ENCODE results near the gene FKBP2. TPM values are rescaled to one million over a fixed set of nuclear protein-coding genes. Genes with fewer than 3 reads are reported as not detected.

Gene FKBP2
- total and polyA plus RNA-seq, 2 of the 4 experiments (the other 2 are of a cell fraction), result 36.2 to 76.4 TPM

GRCh38 chr11:64230985-64231365 lies 9.9 kb upstream of the FKBP2 start:
- in situ Hi-C loops (cut with MboI; ENCODE audit: low sequenced_read_pairs), result no loop called here

More at GRCh38 chr11:64230985-64231365, 9.9 kb upstream of the FKBP2 start:
- Histone ChIP-seq H3K14ac (replicated peaks; ENCODE audit: low read depth, low read length) (peak overlapping the region; percentile 99), H3K27me3 (ENCODE audit: control insufficient read depth, insufficient read depth, low read length) (no peaks in the 10 kb centered on the region), H2BK5ac (ENCODE audit: low read depth, low read length, poor library complexity, severe bottlenecking) (no peak overlapping the region), H3K56ac (ENCODE audit: extremely low read depth, insufficient read depth, low read length) (no peak overlapping the region), H2BK120ac (ENCODE audit: low read depth, low read length) (no peak overlapping the region), H4K8ac (ENCODE audit: low read depth in 2 of 2, low read length in 2 of 2) (peak overlapping the region; percentile 88 to 93), H3K4me1 (ENCODE audit: control insufficient read depth, insufficient read depth, low read length) (peaks cover 23% of the 10 kb centered on the region), H3K4me3 (ENCODE audit: insufficient read depth, low read depth, low read length) (peak overlapping the region; percentile 83), H4K91ac (ENCODE audit: insufficient read depth, low read depth, low read length) (peak overlapping the region; percentile 67), H3K79me1 (ENCODE audit: low read depth in 1 of 2, low read length in 2 of 2) (peaks cover 28 to 77% of the 10 kb centered on the region in 2 experiments), H3K9ac (ENCODE audit: low read depth, low read length) (peak overlapping the region; percentile 74), H3K23ac (ENCODE audit: low read depth, low read length) (peak overlapping the region; percentile 82), H3K18ac (ENCODE audit: low read depth, low read length) (no peak overlapping the region), H2AK5ac (ENCODE audit: low read depth, low read length) (peak overlapping the region; percentile 74), H2AK9ac (replicated peaks; ENCODE audit: low read depth, low read length, poor library complexity) (peak overlapping the region; percentile 99), H4K20me1 (ENCODE audit: insufficient read depth, low read length) (no peaks in the 10 kb centered on the region; the same call in 1 of the 2 replicates), H3K9me3 (ENCODE audit: control insufficient read depth, insufficient read depth, low read length) (no peaks in the 10 kb centered on the region), H3K27ac (ENCODE audit: insufficient read depth, low read length) (peak overlapping the region; percentile 51; the same call in 1 of the 2 replicates), H3K4me2 (ENCODE audit: low read depth, low read length) (peak overlapping the region; percentile 84), H3K36me3 (ENCODE audit: control insufficient read depth, insufficient read depth, low read length) (peaks cover under 1% of the 10 kb centered on the region; the same call in 1 of the 2 replicates), H2AFZ (replicated peaks; ENCODE audit: low read length, poor library complexity) (peak overlapping the region; percentile 98), H4K5ac (ENCODE audit: low read depth, low read length) (peak overlapping the region; percentile 78), H2BK20ac (ENCODE audit: low read depth, low read length) (no peak overlapping the region), H3K9me1 (ENCODE audit: insufficient read depth, low read length) (peaks cover 10% of the 10 kb centered on the region), H3K4ac (ENCODE audit: low read depth, low read length) (peak overlapping the region; percentile 97), H2BK15ac (ENCODE audit: low read depth, low read length) (no peak overlapping the region)
- ChIA-PET POLR2A (ENCODE audit: unreplicated experiment) (no interaction called here), CTCF (no interaction called here)
- dilution Hi-C loops (cut with HindIII; ENCODE audit: low sequenced_read_pairs, unreplicated experiment), result no loop called here
- intact Hi-C loops (cut with micrococcal nuclease), result loop anchor here (1.0 kb wide), 2 partner anchors 38 to 73 kb away; no protein-coding TSS in a partner anchor
- no peak for TF ChIP-seq MAFK (IDR thresholded peaks at IDR 0.05; ENCODE audit: low read depth, low read length)
- TF ChIP-seq FOS (IDR thresholded peaks at IDR 0.05; ENCODE audit: low read depth, low read length), result no peak
- no peak for TF ChIP-seq USF2 (IDR thresholded peaks at IDR 0.05; ENCODE audit: low read depth, low read length)
- TF ChIP-seq MAZ (IDR thresholded peaks at IDR 0.05; ENCODE audit: borderline replicate concordance, low read depth, low read length), result no peak
- TF ChIP-seq CHD1 (IDR thresholded peaks at IDR 0.05; ENCODE audit: low read depth, low read length), result no peak
- WGBS, 2 experiments (ENCODE audit: extremely low coverage in 2 of 2, insufficient read length in 1 of 2), result no CpG with 5 or more reads among the region's 8 CpGs
- no peak for DNase-seq
- BruUV-seq (replicated peaks), result no TSS peak
- no peak for ATAC-seq (ENCODE audit: low read depth)
